SU-DHL-6 (cell line): ENCODE results near the gene DIAPH2.

Source experiments
- EZH2phosphoT487 ChIP-seq: fragments of 200-600 bp; sonication (generic), shearing (Covaris generic); conservative IDR thresholded peaks from 2 replicates; pipeline ENCODE4 v1.6.1; 2018; ENCODE audit warnings: mild to moderate bottlenecking, antibody characterized with exemption, low read length, moderate library complexity, mixed read lengths
- TF ChIP-seq, protein P1 (sequence below): fragments of 200-600 bp; sonication (generic); IDR thresholded peaks from one replicate; pipeline ENCODE4 v1.5.1; 2017; ENCODE audit warnings: antibody characterized with exemption, mild to moderate bottlenecking, low read length, moderate library complexity; ENCODE audit not compliant: insufficient read depth, poor library complexity, severe bottlenecking

- TF ChIP-seq, protein P1, sequence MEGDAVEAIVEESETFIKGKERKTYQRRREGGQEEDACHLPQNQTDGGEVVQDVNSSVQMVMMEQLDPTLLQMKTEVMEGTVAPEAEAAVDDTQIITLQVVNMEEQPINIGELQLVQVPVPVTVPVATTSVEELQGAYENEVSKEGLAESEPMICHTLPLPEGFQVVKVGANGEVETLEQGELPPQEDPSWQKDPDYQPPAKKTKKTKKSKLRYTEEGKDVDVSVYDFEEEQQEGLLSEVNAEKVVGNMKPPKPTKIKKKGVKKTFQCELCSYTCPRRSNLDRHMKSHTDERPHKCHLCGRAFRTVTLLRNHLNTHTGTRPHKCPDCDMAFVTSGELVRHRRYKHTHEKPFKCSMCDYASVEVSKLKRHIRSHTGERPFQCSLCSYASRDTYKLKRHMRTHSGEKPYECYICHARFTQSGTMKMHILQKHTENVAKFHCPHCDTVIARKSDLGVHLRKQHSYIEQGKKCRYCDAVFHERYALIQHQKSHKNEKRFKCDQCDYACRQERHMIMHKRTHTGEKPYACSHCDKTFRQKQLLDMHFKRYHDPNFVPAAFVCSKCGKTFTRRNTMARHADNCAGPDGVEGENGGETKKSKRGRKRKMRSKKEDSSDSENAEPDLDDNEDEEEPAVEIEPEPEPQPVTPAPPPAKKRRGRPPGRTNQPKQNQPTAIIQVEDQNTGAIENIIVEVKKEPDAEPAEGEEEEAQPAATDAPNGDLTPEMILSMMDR: no peak
- TF ChIP-seq EZH2phosphoT487: no peak
Measured at GRCh38 chrX:97363843-97364242, 679.2 kb downstream of the DIAPH2 start.
